ENCODE results near the gene HYDIN.

HYDIN gene

DNA sequence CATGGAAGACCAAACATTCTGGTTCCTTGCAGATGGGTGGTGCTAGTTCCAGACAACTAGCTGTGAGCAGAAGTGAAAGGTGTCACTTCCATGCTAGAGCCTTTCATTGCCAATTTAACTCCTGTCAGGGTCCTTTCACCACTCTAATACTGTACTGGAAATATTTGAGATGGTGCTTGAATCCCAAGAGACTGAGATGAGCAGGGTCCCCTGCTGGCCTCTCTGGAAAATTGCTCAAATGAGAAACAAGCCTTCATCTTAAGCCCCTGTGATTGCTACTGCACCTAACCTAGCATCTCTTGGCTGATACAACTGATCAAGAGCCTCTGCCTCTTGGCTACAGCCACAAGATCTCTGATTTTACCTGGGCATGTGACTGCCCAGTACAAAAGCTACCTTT, 422.2 kb downstream of the HYDIN start:
- H3K27me3 Mint-ChIP-seq = peaks cover 7% of the 10 kb centered on the region
- H3K4me1 Mint-ChIP-seq (ENCODE audit: low read depth) = no peaks in the 10 kb centered on the region
- H3K9me3 Mint-ChIP-seq (ENCODE audit: low read depth) = no peaks in the 10 kb centered on the region
- peaks cover 4% of the 10 kb centered on the region for H3K36me3 Mint-ChIP-seq
- H3K4me3 Mint-ChIP-seq = no peak overlapping the region
- no peak overlapping the region for H3K27ac Mint-ChIP-seq

DNA sequence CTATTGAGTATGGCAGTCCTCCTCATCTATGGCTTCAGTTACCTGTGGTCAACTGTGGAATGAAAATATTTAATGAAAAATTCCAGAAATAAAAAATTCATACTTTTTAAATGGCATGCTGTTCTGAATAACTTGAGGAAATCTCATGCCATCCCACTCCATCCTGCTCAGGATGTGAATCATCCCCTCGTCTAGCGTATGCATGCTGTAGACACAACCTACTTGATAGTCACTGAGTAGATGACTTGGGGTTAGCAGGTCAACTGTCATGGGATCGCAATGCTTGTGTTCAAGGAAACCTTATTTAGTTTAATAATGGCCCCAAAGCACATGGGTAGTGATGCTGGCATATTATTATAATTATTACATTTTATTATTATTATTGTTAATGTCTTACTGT, 424.7 kb downstream of the HYDIN start:
- H3K36me3 Mint-ChIP-seq = peaks cover 4% of the 10 kb centered on the region
- H3K4me1 Mint-ChIP-seq (ENCODE audit: low read depth) = peaks cover 5% of the 10 kb centered on the region
- no peak overlapping the region for H3K4me3 Mint-ChIP-seq
- H3K27ac Mint-ChIP-seq = no peak overlapping the region
- peaks cover 7% of the 10 kb centered on the region for H3K27me3 Mint-ChIP-seq
- H3K9me3 Mint-ChIP-seq (ENCODE audit: low read depth) = no peaks in the 10 kb centered on the region

DNA sequence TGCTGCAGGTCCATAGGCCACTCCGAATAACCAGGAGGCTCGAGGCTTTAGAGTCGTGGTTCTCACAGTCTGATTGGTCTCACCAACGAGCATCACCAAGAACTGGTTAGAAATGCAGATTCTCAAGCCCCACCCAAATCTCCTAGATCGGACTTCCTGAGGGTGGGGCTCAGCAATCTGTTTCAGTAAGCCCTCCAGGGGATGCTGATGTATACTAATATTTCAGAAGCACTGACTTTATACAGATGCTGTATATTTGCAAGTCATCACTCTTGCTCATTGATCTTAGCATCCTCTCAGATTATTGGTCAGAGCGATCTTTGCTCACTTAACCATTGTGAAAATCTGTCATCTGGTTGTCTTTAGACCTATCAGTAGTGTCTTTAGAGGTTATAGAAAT, 425.1 kb downstream of the HYDIN start:
- H3K4me3 Mint-ChIP-seq = no peak overlapping the region
- H3K4me1 Mint-ChIP-seq (ENCODE audit: low read depth) = peaks cover 7% of the 10 kb centered on the region
- H3K27ac Mint-ChIP-seq = no peak overlapping the region
- peaks cover 4% of the 10 kb centered on the region for H3K36me3 Mint-ChIP-seq
- no peaks in the 10 kb centered on the region for H3K9me3 Mint-ChIP-seq (ENCODE audit: low read depth)
- H3K27me3 Mint-ChIP-seq = peaks cover 7% of the 10 kb centered on the region

DNA sequence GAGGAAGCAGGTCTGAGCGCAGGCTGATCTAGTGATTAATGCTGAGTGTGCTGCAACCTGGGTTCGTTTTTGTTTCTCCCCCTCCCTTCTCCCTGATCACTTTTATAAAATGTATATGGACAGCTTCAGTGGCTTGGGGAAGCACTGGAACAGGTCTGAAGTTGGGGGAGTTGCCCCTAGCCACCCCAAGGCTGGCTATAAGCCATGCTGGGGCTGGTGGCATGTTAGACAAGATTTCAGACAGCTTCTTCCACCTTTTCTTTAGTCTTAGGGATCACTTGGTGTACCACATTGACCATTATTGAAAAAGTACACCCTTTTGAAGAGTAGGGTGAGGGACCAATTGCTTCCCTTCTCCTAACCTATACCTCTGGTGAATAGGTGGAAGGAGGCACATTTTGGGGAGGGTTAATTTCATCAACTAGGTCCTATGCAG, 425.8 kb downstream of the HYDIN start:
- no peak overlapping the region for H3K4me3 Mint-ChIP-seq
- H3K9me3 Mint-ChIP-seq (ENCODE audit: low read depth) = no peaks in the 10 kb centered on the region
- H3K27ac Mint-ChIP-seq = no peak overlapping the region
- peaks cover 14% of the 10 kb centered on the region for H3K4me1 Mint-ChIP-seq (ENCODE audit: low read depth)
- H3K27me3 Mint-ChIP-seq = peaks cover 5% of the 10 kb centered on the region
- peaks cover 4% of the 10 kb centered on the region for H3K36me3 Mint-ChIP-seq

DNA sequence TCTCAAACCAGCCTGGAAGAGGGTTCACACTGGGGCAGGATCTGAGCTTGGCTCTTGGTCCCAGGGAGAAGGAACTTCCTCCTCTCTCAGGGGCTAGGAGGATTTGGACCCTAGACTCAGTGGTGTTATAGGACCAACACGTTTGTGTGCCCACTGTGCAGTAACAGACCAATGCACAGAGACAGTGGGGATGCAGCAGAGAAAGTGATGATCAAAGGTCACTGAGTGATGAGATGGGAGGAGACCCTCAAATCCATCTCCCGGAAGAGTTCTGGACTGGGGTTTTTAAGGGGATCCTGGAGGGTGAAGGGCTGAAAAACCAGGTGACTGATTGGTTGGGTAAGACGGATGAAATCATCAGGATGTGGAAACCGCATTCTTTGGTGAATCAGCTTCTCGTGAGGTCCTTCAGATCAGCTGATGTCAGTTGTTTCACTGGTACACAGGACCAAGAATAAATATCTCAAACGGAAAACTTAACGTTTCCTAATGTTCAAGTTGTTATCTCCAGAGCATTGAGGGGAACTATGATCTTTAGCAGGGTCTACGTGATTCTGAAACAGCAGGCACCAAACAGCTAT, 426.3 kb downstream of the HYDIN start:
- Mint-ChIP-seq H3K9me3 (ENCODE audit: low read depth) (no peaks in the 10 kb centered on the region), H3K27me3 (peaks cover 5% of the 10 kb centered on the region), H3K4me3 (no peak overlapping the region), H3K27ac (no peak overlapping the region), H3K4me1 (ENCODE audit: low read depth) (peaks cover 18% of the 10 kb centered on the region), H3K36me3 (peaks cover 4% of the 10 kb centered on the region)

DNA sequence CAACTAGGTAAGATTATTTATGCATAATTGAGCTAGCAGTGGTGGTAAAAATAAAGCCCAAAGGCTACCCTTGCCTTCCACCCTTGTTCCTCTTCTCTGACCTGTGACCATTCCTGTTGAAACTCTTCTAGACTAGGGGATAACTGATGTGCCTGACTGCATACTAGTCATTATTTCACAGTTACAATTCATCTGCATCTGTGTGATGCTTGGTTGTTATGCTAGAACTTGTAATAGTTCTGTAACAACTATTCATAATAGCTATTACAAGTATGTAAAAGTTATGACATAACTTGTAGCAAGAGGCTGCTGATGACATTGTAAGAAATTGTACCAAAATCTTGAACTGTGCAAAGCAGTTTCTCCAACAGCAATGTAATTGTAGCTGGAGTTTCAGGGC, 427.2 kb downstream of the HYDIN start:
- Mint-ChIP-seq H3K36me3 (peaks cover 4% of the 10 kb centered on the region), H3K27me3 (peaks cover 5% of the 10 kb centered on the region), H3K27ac (no peak overlapping the region), H3K4me1 (ENCODE audit: low read depth) (peaks cover 24% of the 10 kb centered on the region), H3K4me3 (no peak overlapping the region), H3K9me3 (ENCODE audit: low read depth) (no peaks in the 10 kb centered on the region)

DNA sequence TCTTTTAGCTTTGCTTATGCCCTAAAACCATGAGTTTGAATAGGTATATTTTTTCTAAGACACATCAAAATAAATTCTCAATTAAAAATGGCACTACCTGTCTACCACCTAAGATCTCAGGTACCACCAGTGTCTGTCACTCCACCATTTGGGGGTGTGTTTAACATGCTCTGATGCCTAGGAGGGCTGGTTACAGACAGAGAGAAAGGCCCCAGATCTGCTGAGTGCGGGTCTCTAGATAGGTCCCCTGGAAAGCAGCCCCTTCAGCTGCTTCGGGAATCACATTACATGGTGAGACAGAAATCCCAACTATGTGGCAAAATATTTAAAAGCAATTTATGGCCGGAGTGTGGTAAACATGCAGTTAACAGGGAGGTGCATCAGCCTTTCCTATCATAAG, 428.9 kb downstream of the HYDIN start:
- H3K4me3 Mint-ChIP-seq = peak overlapping the region; percentile 98
- H3K9me3 Mint-ChIP-seq (ENCODE audit: low read depth) = no peaks in the 10 kb centered on the region
- H3K36me3 Mint-ChIP-seq = peaks cover 4% of the 10 kb centered on the region
- H3K4me1 Mint-ChIP-seq (ENCODE audit: low read depth) = peaks cover 32% of the 10 kb centered on the region
- peak overlapping the region; percentile 87 for H3K27ac Mint-ChIP-seq
- peaks cover 1% of the 10 kb centered on the region for H3K27me3 Mint-ChIP-seq

DNA sequence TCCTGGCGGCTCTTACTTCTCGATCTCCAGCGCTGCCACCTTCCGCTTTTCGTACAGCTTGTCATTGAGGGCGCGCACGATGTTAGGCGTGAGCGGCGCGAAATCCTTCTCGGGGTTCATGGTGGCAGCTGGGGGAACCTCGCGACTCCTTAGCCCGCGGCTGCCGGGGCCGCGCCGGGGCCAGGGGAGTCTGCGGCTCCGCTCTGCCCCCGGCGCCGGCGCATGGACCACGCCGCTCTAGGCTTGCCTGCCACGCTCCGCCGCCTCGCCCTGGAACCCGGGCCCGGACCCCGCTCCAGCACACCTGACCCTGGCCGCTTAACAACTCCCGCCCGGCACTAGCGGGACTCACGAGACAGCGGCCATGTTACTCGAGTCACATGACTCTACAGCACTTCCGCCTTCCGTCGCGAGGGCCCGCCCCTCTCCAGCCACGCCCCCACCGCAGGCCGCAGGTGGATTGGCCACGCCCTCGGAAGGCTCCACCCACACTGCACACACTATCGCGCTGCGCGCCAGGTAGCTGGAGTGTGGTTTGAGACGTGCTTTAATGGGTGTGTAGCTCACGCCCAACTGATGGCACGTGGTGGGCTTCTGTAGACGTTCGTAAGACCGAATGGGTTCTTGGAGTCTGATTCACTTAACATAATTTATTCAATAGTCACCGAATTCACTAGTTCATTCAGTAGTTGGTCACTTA, 429.6 kb downstream of the HYDIN start, which contains the start of gene VAC14:
VAC14 (minus strand) TSS at position 378 of the 700 bp plus-strand sequence; CDS start at position 120, 258 bp downstream.
- H3K4me3 Mint-ChIP-seq = peak within 1 kb of the TSS; percentile 98
- H3K27me3 Mint-ChIP-seq = peaks cover 1% of the 10 kb centered on the region

DNA sequence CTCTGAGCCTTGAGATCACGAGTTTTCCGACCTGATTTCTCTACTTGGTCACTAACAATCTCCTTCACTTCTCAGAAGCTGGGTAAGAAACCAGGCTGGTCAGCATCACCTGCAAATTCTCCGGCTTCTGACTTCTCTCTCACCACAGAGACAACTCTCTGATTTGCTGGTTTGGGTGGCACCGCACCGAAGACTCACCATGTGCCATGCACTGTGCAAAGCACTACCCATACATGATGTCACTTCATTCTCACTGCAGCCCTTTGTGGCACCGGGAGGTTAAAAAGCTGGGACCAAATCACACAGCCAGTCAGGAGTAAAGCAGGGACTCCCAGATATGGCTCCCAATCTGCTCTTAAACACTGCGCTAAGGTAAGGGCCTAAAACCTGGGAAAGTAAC, 430.2 kb downstream of the HYDIN start:
- H3K36me3 Mint-ChIP-seq = peaks cover 4% of the 10 kb centered on the region
- H3K4me3 Mint-ChIP-seq = peak overlapping the region; percentile 98
- H3K27me3 Mint-ChIP-seq = peaks cover 1% of the 10 kb centered on the region
- no peaks in the 10 kb centered on the region for H3K9me3 Mint-ChIP-seq (ENCODE audit: low read depth)
- H3K4me1 Mint-ChIP-seq (ENCODE audit: low read depth) = peaks cover 34% of the 10 kb centered on the region
- peak overlapping the region; percentile 94 for H3K27ac Mint-ChIP-seq

More for the DNA sequence above, 429.6 kb downstream of the HYDIN start, which contains the start of gene VAC14:
- no peaks in the 10 kb centered on the region for H3K9me3 Mint-ChIP-seq (ENCODE audit: low read depth)
- peaks cover 34% of the 10 kb centered on the region for H3K4me1 Mint-ChIP-seq (ENCODE audit: low read depth)
- H3K27ac Mint-ChIP-seq = peak within 1 kb of the TSS; percentile 94
- peaks cover 4% of the 10 kb centered on the region for H3K36me3 Mint-ChIP-seq

DNA sequence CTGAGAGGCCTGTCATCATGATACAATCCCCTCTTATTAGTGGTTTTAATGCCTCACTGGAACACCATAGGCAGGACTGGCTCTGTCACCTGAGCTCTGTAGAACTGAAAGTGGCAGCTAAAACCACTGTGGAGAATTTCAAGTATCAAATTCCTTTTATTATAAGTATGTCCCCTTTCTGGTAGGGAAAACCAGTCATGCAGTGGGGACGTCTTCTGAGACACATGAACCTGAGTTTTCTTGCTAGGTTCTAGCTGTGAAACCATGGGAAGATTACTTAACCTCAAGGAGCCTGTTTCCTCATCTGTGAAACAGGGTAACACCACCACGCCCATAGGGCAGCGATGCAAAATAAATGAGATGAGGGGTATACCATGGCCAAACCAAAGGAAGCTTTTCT, 434.2 kb downstream of the HYDIN start:
- Mint-ChIP-seq H3K9me3 (ENCODE audit: low read depth) (no peaks in the 10 kb centered on the region), H3K4me1 (ENCODE audit: low read depth) (peaks cover 33% of the 10 kb centered on the region), H3K4me3 (no peak overlapping the region), H3K27ac (no peak overlapping the region), H3K36me3 (no peaks in the 10 kb centered on the region), H3K27me3 (no peaks in the 10 kb centered on the region)

DNA sequence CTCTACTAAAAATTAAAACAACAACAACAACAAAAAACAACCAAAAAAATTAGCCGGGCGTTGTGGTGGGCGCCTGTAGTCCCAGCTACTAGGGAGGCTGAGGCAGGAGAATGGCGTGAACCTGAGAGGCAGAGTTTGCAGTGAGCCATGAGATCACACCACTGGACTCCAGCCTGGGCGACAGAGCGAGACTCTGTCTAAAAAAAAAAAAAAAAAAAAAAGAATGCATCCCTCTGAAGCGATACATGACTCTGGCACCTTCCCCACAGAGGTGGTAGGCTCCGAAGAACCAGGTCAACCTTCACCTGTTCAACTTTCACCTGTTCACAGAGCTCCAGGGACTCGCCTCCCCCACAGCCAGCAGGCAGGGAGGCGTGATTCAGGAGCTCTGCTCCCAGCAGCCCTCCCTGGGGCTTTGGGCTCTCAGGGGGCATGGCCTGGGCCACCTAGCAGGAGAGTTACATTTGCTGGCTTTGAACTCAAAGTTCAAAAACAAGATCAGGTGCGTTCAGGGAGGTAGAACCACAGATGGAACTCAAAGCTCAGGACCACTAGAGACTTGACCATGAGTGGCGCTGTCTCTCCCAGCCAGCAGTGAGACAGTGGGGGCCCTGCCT, 435.1 kb downstream of the HYDIN start:
- Mint-ChIP-seq H3K4me1 (ENCODE audit: low read depth) (peaks cover 34% of the 10 kb centered on the region), H3K27ac (no peak overlapping the region), H3K36me3 (no peaks in the 10 kb centered on the region), H3K4me3 (no peak overlapping the region), H3K9me3 (ENCODE audit: low read depth) (no peaks in the 10 kb centered on the region), H3K27me3 (no peaks in the 10 kb centered on the region)

DNA sequence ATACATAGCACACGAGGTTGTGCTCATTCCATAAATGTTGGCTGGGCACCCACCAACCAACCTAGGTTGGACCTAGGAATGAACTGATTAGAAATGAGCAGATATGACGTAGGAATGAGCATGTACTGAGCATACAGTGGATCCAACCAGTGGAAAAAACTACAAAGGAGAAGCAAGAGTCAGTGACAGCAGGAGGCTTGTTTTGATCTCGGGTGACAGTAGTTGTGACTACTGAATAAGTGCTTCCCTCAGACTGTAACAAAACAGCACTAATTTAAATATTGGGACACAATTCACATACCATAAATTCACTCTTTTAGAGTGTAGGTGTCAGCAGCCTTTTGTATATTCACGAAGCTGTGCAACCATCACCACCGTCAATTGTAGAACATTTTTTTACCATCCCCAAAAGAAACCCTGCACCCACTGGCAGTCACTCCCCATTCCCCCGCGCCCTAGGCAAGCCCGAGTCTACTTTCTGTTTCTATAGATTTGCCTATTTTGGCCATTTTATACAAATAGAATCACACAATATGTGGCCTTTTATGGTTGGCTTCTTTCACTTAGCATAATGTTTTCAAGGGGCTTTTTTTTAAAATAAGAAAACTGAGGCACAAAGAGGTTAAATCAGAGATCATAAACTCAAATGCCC, 436.5 kb downstream of the HYDIN start:
- Mint-ChIP-seq H3K4me1 (ENCODE audit: low read depth) (peaks cover 23% of the 10 kb centered on the region), H3K36me3 (no peaks in the 10 kb centered on the region), H3K4me3 (no peak overlapping the region), H3K27ac (no peak overlapping the region), H3K9me3 (ENCODE audit: low read depth) (no peaks in the 10 kb centered on the region), H3K27me3 (no peaks in the 10 kb centered on the region)

DNA sequence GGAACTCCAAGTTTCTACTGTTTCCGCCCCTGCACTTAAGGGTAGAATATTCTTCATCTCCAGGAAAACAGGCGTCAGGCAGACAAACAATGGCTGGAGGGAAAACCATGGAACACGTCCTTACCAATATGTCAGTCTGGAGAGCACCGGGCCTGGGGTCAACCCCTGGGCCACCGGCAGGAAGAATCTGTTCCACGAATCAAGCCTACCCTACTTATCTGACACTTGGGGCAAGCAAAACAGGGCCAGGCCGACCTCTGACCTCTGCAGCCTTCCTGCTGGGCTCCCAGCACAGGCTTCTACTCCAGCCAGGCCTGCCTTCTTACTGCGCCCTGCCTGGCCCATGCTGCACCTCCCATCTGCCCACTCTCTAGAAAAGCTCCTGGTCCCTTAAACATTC, 439.7 kb downstream of the HYDIN start:
- H3K9me3 Mint-ChIP-seq (ENCODE audit: low read depth) = no peaks in the 10 kb centered on the region
- H3K4me1 Mint-ChIP-seq (ENCODE audit: low read depth) = peaks cover 10% of the 10 kb centered on the region
- H3K27ac Mint-ChIP-seq = no peak overlapping the region
- no peaks in the 10 kb centered on the region for H3K27me3 Mint-ChIP-seq
- no peak overlapping the region for H3K4me3 Mint-ChIP-seq
- no peaks in the 10 kb centered on the region for H3K36me3 Mint-ChIP-seq

DNA sequence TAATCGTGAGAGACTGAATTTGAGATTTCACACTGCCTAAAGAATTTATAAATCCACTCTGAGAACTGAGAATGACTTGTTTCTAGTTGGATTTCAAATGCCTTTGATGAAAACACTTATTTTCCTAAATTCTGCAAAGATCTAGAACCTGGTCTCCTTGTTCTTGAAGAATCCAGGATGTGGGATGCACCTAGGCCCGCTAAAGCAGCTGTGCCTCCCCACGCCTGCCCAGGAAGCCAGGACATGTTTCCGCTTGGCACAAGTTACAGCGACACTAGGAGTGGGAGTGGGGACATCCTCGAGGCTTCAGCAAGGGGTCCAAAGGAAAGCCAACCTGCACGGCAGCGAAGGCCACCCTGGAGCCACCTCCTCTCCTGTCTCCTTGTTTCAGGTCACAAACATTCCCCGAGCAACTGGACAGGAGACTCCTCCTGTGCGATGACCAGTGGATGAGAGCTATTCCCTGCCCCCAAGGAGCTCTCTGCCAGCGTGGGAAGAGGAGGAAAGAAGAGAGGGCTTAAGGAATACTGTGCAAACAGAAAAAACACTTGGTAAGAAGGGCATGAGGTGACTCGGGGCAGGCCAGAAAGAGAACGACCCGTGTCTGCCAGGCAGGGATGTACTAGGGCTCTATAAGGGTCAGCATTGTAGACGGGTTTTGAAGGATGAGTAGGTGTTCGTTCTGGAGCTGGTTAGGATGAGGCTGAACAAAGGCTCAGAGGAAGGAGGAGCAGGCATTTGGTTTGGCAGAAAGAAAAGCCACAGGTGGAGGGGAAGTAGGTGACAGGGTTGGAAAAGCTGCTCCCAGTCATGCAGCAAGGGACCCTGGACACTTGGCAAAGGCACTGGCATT, 440.7 kb downstream of the HYDIN start:
- Mint-ChIP-seq H3K4me3 (no peak overlapping the region), H3K9me3 (ENCODE audit: low read depth) (no peaks in the 10 kb centered on the region), H3K36me3 (peaks cover 2% of the 10 kb centered on the region), H3K27me3 (no peaks in the 10 kb centered on the region), H3K4me1 (ENCODE audit: low read depth) (peaks cover 10% of the 10 kb centered on the region), H3K27ac (no peak overlapping the region)
